Fibroblast of pulmonary artery (primary cell): Measurements from ENCODE around the gene POPDC2.

Experiments
- DNase-seq: peaks from one replicate; pipeline ENCODE4 v3.0.0-alpha.2; 2010; ENCODE audit warnings: low read depth
- H3K4me3 ChIP-seq: replicated peaks from 2 replicates; pipeline ENCODE4 v1.5.1; 2011; ENCODE audit warnings: low read depth, mild to moderate bottlenecking, control low read depth, low read length, moderate library complexity
- CTCF ChIP-seq: IDR thresholded peaks from 2 replicates; pipeline ENCODE4 v1.5.1; 2011; ENCODE audit warnings: mild to moderate bottlenecking, control low read depth, low read length, inconsistent platforms; ENCODE audit errors: missing control alignments

POPDC2 gene, protein sequence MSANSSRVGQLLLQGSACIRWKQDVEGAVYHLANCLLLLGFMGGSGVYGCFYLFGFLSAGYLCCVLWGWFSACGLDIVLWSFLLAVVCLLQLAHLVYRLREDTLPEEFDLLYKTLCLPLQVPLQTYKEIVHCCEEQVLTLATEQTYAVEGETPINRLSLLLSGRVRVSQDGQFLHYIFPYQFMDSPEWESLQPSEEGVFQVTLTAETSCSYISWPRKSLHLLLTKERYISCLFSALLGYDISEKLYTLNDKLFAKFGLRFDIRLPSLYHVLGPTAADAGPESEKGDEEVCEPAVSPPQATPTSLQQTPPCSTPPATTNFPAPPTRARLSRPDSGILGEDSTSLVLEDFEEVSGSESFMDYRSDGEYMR

GRCh38 chr3:119660474-119661440, at the start of gene POPDC2:
Gene POPDC2 (minus strand): TSS chr3:119660589. CDS start chr3:119660423, 166 bp downstream.
- peak; percentile 78 for DNase-seq
- TF ChIP-seq CTCF, result no peak
- no peak within 1 kb of the TSS for H3K4me3 ChIP-seq

- H3K4me3 ChIP-seq, result no peak overlapping the region
- TF ChIP-seq CTCF, result no peak
- no peak for DNase-seq
These were observed 43.6 kb upstream of the POPDC2 start for GRCh38 chr3:119703820-119704531.

GRCh38 chr3:119702530-119703527, 42.4 kb upstream of the POPDC2 start, which contains the start of gene CFAP91:
Gene CFAP91 (plus strand): TSS chr3:119703022. CDS start chr3:119703099, 77 bp downstream.
- peak within 1 kb of the TSS; percentile 58 for H3K4me3 ChIP-seq
- no peak for TF ChIP-seq CTCF
- peak; percentile 92 for DNase-seq

DNA sequence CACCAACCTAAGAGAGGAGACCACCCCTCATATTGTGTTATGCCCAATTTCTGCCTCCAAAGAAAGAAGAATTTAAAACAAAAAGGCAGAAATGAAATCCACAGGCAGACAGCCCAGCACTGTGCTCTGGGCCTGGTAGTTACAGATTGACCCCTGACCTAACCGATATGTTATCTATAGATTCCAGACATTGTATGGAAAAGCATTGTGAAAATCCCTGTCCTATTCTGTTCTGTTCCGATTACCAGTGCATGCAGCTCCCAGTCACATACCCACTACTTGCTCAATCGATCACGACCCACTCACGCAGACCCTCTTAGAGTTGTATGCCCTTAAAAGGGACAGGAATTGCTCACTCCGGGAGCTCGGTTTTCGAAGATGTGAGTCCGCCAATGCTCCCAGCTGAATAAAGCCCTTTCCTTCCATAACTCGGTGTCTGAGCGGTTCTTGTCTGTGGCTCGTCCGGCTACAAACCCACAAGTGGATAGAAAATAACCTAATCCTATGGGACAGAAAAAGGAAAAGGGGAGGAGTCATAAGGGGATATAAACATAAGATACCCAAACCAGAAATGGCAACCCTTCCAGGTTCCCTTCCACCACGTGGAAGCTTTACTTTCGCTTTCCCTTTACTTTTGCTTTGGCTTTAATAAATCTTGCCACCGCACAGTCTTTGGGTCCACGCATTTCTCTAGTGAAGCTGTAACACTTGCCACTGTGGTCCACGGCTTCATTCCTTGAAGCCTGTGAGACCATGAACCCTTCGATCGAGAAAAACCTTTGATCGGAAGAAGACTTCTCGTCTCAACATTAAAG, 40.7 kb upstream of the POPDC2 start:
- no peak for DNase-seq
- H3K4me3 ChIP-seq, result no peak overlapping the region
- no peak for TF ChIP-seq CTCF

DNA sequence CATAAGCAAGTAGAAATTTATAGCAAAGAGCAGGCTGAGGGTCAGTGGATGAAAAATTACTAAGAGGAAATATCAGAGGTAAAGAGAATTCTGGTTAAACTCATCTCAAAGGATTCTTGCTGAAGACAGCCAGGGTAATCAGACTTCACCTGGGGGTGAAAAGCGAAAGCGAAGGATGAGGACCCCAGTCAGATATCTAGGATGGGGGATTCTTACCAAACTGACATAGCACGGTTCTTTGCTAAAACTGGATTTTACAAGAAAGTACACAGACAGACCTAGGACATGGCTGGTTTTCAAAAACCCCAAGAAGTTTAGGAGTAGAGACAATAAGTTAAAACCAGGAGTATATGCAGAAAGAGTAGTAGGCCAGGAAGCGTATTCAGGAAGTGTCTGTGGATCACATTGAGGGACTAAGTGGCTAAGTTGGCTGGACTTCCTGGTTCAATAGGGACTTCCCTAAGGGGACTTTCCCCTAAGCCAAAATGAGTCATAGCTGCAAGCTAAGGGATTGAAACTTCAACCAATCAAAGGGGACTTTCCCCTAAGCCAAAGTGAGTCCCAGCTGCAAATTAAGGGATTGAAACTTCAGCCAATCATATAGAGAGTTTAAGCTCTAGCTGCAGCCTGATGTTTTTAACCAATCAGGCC, 40.0 kb upstream of the POPDC2 start:
- TF ChIP-seq CTCF, result no peak
- peak; percentile 39 for DNase-seq
- H3K4me3 ChIP-seq, result no peak overlapping the region
